GM21528 (cell line): ENCODE data around the gene MON1A.
A peak's percentile ranks its signal among the peaks of the same experiment; 100 is the strongest.
"Not testable (repeated sequence)": the region's sequence is repeated elsewhere in the genome, so short reads cannot be mapped to it uniquely, and the experiment has no call there.

Experiments
- ATAC-seq: cut with Tn5 transposase; IDR thresholded peaks from one replicate; pipeline ENCODE4 v1.9.1; 2021; ENCODE audit warnings: mild to moderate bottlenecking, moderate library complexity; ENCODE audit not compliant: unreplicated experiment, low FRiP score

Gene MON1A

DNA sequence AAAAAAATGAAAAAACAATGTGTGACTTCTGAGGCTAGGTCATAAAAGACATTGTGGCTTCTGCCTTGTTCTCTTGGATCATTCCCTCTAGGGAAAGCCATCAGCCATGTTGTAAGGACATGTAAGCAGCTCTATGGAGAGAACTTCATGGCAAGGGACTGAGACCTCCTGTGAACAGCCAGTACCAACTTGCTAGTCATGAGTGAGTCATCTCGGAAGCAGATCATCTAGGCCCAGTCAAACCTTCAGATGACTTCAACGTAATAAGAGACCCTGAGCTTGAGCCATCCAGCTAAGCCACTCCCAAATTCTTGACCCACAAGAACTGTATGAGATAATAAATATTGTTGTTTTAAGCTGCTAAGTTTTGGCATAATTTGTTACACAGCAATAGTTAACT is 4.9 kb downstream of the MON1A start:
- no peak for ATAC-seq

DNA sequence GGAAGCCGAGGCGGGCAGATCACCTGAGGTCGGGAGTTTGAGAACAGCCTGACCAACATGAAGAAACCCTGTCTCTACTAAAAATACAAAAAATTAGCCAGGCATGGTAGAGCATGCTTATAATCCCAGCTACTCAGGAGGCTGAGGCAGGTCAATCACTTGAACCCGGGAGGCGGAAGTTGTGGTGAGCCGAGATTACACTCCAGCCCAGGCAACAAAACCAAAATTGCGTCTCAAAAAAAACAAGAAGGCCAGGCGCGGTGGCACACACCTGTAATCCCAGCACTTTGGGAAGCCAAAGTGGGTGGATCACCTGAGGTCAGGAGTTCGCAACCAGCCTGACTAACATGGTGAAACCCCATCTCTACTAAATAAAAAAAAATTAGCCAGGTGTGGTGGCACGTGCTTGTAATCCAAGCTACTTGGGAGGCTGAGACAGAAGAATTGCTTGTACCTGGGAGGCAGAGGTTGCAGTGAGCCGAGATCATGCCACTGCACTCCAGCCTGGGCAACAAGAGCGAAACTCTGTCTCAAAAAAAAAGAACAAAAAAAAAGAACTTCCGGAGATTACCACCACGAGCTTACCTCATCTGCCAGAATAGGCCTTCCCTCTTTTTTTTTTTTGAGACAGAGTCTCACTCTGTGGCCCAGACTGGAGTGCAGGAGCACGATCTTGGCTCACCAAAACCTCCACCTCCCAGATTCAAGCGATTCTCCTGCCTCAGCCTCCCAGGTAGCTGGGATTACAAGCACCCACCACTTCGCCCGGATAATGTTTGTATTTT is 11.6 kb downstream of the MON1A start:
- ATAC-seq: not testable (repeated sequence)

DNA sequence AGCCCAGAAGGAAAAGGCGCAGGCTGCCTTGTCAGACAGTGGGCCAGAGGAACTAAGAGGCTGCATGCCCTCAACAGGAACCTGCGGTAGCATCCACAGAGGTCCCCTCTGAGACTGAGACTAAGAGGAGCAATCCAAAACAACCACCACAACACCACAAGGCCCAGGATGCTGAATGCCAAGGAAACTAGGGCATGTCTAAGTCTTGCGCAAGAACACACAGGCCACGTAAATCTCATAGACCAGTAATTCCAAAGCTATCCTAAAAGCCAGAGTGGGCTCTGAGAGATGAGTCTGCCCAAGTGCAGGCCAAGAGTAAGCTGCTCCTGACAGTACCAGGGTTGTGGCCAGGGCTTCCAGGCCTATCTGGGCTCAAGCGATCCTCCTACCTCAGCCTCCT is 12.9 kb downstream of the MON1A start:
- ATAC-seq: no peak

DNA sequence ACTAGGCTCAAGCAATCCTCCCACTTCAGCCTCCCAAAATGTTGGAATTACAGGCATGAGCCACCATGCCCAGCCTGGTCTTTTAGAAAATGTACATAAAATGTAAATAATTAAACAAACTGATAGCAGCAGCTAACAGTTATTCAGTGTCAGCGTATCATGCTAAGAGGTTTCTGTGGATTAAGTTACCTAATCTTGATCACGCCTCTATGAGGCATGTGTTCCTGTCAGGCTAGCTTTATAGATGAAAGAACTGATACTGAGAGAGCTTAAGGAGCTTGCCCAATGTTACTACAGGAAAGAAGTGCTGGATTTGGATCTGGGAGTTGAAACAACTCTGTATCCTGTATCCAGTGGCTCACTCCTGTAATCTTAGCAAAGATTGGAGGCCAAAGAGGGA is 14.7 kb downstream of the MON1A start:
- ATAC-seq: no peak

DNA sequence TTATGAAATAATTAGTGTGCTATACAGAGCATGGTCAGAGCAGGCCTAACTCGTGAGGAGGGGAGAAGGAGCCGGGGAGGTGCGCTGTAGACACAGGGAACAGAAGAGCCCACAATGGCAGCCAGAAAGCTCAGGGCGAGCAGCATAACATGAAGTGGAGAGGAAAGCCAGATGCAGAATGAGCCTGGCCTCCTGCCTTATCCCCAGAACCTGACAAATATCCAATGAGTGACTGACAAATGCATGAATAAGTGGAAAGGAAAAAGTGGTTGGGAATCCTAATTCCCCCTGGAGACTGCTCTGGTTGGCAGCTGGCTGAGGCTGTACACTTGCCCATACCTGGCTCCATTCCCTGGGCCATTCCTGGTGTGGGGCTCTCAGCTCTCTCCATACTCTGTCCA is 16.7 kb downstream of the MON1A start:
- ATAC-seq: no peak

DNA sequence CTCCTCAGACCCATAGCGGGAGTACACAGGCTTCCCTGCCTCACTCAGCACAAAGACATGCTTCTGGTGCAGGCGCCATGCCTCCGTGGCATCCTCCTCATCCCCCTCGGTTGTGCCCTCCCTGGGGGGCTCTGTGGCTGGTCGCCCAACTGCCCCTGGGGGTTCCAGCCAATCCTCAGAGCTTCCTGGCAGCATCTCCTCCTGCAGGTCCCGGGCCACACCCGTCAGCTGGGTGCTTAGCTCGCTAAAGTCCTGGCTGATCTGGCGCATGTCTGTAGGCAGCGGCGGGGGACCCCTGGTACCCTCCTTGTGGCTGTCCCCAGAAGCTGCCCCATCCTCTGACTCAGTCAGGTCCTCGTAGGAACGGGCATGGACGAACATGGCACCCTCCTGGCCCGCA is 18.0 kb downstream of the MON1A start:
- no peak for ATAC-seq

DNA sequence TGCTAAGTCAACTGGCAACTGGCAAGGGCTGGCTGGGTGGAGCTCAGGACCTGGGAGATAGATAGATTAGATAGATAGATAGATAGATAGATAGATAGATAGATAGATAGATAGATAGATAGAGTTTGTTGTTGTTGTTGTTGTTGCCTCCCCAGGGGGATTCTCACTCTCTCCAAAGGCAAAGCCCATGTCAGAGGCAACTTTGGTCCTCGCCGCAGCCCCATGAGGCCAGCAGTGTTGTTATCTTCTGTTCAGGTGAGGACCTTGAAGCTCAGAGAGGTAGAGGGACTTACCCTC is 18.5 kb downstream of the MON1A start:
- ATAC-seq: no peak

DNA sequence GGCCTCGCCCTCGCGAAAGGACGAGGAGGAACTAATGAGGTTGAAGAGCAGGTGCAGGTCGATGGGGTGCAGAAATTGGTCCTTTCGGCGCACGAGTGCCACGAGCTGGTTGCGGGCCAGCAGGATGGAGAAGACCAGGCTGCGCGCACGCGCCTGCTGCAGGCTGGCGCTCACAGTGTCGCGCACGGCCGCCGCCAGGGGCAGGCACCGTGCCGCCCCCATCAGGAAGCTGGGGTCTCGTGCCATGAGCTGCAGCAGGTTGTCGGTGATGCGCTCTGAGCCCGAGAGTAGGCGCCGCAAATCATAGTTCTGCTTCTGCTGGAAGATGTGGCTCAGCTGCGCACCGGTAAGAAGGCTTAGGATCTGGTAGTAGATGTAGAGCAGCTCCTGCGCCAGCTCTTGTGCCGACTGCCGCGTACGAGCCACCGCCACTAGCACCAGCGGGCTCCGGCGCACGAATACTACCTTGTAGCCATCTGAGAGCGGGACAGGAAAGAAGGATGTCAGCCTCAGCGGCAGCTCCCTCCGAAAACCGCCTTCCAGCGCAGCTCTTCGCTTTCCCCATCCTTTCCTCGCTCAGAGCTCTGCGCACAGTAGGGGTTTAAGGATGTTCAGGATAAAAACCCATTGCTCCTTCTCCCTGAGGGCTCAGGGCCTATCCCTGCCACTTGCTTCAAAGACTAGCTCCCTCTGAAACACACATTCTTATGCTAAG is 19.0 kb downstream of the MON1A start:
- ATAC-seq: no peak

DNA sequence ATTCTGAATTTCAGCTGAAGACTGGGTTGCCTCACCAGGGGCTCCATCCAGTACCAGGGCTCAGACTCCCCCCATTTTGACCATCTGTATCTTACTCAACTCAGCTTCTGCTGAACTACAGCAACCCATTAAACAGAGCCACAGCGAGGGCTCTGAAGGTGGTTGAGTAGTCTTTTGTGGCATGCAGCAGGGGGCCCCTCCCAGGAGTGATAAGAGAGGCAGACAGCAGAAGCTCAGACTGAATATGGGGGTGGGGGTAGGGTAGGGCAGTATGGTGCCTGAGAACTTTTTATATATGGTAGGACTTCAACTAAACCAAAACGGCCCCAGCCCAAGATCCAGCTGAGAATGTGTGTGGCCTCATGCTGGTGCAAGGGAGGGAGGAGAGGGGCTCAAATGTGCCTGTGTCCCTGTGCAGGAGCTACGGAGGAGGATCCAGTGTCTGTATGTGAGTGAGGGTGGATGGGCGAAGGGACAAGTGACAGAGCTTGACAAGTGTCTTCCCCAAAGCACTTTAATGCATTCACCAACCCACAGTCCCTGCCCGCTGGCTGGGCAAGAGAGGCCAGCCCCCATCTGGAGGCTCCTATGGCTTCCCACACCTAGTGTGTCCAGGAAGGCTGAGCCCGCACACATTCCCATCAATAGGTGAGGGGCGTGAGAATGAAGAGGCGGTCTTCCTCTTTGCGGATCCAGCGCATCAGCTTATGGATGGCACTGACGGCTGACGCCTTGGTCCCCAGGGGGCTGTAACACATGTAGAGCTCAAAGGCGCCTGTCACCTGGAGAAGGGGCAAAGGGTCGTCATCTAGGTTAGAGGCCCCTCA is 21.0 kb downstream of the MON1A start:
- no peak for ATAC-seq

DNA sequence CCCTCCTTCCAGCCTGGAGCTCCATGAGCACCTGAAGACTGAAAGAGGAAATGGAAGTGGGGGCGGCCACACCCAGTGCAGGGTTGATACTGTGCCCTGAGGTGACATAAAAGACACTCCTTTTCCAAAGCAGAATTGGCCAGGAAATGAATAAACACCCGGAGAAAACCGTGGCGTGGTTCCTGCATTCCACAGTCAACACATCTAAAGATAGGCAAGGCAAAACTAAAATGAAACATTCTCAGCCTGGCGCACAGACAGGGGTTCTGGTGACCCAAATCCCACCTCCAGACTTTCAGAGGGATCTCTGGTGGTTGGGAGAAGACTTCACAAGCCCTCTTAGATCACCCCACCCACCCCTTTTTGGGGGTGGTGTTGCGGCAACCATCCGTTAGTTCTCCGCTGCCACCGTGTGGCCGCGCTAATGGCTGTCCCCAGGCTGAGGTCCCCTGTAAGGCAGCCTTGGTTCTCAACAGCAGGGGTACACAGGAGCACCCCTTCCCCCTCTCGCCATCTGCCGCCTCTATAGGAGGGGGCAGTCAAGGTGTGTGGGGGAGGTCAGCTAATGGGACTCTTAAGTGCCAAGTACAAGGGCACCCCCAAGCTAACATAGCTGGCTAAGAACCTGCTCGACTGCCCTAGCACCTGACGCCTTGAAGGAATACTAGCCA is 23.4 kb downstream of the MON1A start:
- ATAC-seq: no peak

DNA sequence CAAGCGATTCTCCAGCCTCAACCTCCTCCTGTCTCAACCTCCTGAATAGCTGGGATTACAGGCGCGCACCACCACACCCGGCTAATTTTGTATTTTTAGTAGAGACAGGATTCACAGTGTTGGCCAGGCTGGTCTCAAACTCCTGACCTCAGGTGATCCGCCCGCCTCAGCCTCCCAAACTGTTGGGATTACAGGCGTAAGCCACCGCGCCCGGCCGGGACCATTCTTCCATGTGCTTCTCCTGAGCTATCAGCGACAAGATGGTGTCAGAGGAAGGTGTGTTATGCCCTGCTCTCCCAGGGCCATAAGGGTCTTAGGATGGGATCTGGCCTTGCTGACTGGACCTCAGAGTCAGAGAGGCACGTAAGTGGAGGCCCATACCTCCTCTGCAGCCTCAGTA is 25.2 kb downstream of the MON1A start:
- ATAC-seq: not testable (repeated sequence)

DNA sequence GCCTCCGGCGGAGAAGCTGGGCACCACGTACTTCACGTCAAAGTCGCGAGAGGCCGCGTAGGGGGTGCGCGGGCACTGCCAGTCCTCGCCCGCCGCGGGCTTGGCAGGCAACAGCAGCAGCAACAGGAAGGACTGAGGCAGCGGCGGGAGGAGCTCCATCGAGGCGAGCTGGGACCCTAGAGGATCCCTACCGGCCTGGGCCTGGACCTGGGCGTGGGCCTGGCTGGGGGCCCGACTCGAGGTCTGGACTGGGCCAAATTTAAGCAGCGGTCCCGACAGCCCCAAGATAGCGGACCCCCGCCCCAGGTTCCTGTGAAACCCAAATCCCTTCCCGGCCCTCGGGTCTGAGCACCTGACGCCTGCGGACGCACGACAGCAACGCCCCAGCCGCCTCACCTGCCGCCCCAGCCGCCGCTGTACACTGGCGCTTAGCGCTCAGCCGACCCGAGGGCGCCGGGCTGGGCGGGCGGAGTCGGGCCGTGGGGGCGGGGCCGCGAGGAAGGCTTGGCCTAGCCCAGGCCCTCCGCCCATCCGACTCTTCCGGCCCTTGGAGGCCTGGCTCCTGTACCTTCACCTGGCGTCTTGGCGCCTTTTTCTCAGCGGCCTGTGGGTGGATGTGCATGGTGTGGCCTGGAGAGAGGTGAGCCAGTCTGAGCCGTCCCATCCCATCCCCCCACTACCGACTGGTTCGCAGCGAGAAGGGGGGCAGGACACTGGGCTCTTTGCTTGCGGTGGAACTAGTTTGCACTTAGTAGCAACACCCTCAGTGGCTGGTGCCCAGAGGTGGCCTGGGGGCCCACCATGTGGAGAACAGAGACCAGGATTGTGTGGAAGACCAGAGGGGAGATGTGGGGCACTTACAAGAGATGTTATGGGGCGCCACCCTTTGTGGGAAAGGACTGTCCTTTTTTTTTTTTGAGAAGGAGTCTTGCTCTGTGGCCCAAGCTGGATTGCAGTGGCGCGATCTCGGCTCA is 25.9 kb downstream of the MON1A start, which contains the start of gene MST1R:
Gene MST1R, minus strand, starts transcription at position 423 of the 974 bp plus-strand sequence. Its CDS starts 264 bp downstream, at position 159.
- peak; percentile 76 for ATAC-seq

DNA sequence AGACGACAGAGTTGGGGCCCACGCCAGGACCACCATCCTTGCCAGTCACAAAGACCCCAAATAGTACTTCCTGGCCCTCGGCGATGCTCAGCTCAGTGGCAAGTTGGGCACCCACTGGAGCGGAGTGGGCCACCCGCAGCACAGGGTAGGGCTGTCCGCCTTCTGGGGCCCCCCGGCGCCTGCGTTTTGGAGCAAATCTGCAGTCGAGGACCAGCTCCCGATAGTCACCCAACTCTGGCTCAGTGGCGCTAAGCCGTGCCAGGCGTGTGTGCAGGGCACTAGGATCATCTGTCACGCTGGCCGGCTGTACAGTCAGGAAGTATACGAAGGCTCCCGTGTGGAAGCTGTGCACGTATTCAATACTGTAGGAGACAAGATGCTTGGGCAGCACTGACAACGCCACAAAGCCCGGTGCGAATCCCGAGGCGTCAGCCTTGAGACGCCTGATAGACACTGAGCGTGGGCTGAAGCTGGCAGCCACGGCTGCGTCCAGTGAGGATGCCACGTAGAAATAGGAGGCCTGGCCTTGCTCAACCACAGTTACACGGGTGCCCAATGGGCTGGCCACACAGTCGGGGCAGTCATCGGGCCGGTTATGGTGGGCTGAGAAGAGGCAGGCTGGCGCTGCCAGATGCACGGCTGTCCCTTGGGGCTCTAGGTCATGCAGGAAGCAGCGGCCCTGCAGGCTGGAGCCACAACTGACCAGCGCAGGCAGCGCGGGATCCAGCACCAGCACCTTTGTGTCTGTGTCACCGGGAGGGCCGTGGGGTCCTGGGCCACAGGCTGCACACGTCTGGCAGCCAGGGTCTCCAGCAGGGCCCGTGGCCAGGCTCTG is 26.9 kb downstream of the MON1A start:
- ATAC-seq: no peak

DNA sequence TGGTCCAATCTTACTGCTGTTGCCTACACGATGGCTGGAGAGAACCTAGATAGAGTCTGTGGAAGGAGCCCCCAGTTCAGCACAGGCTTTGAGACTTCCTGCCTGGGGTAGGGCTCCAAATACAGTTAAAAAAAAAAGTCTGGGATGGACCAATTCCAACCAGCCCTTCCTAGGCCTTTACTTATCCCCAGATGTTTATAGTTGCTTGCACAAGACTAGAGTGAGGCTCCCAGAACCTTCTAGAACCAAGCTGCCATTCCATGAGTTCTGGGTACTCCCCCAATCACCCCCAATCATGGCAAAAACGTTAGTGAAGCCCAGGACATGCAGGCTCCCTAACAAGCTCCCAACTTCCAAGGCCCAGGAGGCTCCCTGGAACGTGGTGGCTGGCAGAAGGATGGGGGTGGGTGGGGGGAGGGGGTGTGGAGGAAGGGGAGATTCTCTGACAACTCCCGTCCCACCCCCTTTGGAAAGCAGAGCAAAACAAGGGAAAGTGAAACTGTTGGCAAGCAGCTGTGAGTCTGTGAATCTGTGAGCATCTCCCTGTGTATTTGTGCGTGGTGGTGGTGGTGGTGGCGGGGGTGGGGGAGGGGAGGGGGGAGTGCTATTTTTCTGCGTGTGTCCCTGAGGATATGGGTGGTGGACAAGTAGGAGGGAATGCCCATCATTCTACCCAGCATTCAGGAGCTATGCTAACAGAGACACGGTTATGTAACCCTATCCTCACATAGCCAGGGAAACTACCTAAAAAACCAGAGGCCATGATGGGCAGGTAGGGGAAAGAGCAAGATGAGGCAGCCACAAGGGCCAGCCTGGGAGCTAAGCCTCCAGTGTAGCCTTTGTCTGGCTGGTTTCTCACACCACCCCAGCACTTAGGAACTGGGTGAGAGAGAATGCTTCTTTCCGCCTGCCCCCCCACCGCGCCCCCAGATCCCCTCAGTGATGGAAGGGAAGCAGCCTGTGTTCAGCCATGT is 28.0 kb downstream of the MON1A start:
- ATAC-seq: no peak

DNA sequence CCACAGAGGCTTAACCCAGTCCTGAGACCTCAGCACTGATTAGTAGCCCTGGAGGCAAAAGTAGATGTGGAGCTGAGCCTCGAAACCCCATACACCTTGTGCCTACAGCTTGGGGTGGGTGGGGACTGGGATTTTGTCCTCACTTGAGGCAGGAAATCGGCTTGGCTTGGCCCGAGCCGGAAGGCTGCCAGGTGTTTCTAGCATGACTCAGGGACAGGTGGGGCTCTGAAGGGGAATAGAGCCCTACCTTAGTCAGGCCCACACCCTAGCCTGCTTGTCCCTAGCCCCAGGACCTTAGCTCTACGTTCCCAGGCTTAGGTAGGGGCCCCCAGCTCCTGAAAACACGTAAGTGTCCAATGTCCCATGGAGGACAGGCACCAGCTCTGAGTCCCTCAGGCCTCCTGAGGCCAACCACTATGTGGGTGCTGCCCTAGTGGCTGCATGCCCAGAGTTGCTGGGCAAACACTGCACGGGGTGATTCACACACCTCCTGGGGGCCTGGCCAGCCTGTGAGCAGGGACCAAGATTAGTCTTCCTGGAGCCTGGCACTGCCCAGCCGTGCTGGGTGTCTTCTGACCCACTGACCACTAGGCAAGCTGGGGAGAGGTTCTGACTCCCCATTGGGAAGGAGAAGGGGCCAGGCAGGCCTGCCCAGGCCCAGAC is 29.0 kb downstream of the MON1A start:
- ATAC-seq: no peak

DNA sequence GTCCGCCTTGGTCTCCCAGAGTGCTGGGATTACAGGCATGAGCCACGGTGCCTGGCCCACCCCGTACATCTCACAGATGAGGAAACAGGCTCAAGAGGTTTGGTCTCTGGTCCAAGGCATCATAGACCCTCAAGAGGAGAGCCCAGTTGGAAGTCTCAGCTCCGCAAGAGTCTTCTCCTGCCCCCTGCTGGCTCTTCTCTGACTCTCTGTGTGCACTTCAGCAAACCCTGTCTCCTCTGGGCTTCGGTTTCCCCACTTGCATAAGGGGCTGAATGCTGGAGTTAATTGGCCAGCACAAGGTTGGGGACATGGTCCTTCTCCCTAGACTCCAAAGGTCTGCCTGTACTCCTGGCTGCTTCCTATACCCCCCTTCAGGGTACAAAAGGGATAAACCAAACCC is 29.8 kb downstream of the MON1A start:
- no peak for ATAC-seq

DNA sequence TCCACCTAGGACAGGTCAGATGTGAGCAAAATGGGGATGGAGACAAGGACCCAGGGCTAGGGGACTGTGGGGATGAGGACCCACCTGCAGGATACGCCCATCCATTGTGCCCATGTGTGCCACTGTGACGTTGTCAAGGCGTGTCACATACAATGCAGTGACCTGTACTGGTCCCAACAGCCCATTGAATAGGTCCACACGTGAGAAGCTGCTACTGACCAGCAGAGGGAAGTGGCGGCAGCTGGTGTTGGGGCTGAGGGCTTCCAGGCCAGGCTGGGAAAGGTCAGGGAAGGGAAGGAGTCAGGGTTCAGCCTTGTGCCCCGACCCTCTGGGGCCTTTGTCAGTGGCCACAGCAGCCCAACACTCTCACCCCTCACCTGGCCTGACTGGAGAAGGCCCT is 30.6 kb downstream of the MON1A start:
- no peak for ATAC-seq
